ENCODE results near the gene RFX4. TPM values are rescaled to one million over a fixed set of nuclear protein-coding genes. Genes with fewer than 3 reads are reported as not detected.

The RFX4 gene
- total and polyA plus RNA-seq, 12 donors = 0.08 TPM; not detected in 11

GRCh38 chr12:106715582-106715981 is 132.8 kb downstream of the RFX4 start:
- H3K4me3 ChIP-seq = no peak overlapping the region
- TF ChIP-seq CTCF (IDR thresholded peaks at IDR 0.05) (no peak), POLR2A (IDR thresholded peaks at IDR 0.05) (no peak)
- H3K36me3 ChIP-seq (replicated peaks in 1 of 2) = no peaks in the 10 kb centered on the region
- WGBS, 4 donors = 78 to 88% (median 86%) methylated on average over 4 of the region's 4 CpGs
- no peaks in the 10 kb centered on the region for H3K4me1 ChIP-seq (replicated peaks in 1 of 2)
- H3K27ac ChIP-seq = no peak overlapping the region
- DNase-seq = no peak
- no peaks in the 10 kb centered on the region for H3K27me3 ChIP-seq
- intact Hi-C loops (cut with DNase I) = no loop called here
- H3K9me3 ChIP-seq (replicated peaks in 1 of 3) = no peaks in the 10 kb centered on the region

- H3K4me3 ChIP-seq = no peak overlapping the region
- no peaks in the 10 kb centered on the region for H3K9me3 ChIP-seq (replicated peaks in 1 of 3)
- WGBS, 4 donors = 56 to 87% (median 76%) methylated on average over 2 of the region's 2 CpGs
- no peak for DNase-seq
- H3K36me3 ChIP-seq (replicated peaks in 1 of 2) = no peaks in the 10 kb centered on the region
- no peaks in the 10 kb centered on the region for H3K27me3 ChIP-seq
- no peaks in the 10 kb centered on the region for H3K4me1 ChIP-seq (replicated peaks in 1 of 2)
- no peak overlapping the region for H3K27ac ChIP-seq
- no peak for TF ChIP-seq POLR2A (IDR thresholded peaks at IDR 0.05)
- TF ChIP-seq CTCF (IDR thresholded peaks at IDR 0.05) = no peak
- intact Hi-C loops (cut with DNase I) = no loop called here
Measured at GRCh38 chr12:106717673-106718072, 134.9 kb downstream of the RFX4 start.

- no peak overlapping the region for H3K4me3 ChIP-seq
- no peaks in the 10 kb centered on the region for H3K4me1 ChIP-seq (replicated peaks in 1 of 2)
- no peaks in the 10 kb centered on the region for H3K36me3 ChIP-seq (replicated peaks in 1 of 2)
- WGBS, 4 donors = 75 to 98% (median 93%) methylated on average over 2 to 6 of the region's 6 CpGs
- H3K9me3 ChIP-seq (replicated peaks in 1 of 3) = no peaks in the 10 kb centered on the region
- H3K27me3 ChIP-seq = no peaks in the 10 kb centered on the region
- intact Hi-C loops (cut with DNase I) = no loop called here
- TF ChIP-seq POLR2A (IDR thresholded peaks at IDR 0.05) (no peak), CTCF (IDR thresholded peaks at IDR 0.05) (no peak)
- no peak overlapping the region for H3K27ac ChIP-seq
- DNase-seq = no peak
Measured at GRCh38 chr12:106719879-106720278, 137.1 kb downstream of the RFX4 start.

GRCh38 chr12:106720696-106721095 is 137.9 kb downstream of the RFX4 start:
- H3K27ac ChIP-seq = no peak overlapping the region
- H3K9me3 ChIP-seq (replicated peaks in 1 of 3) = no peaks in the 10 kb centered on the region
- H3K36me3 ChIP-seq (replicated peaks in 1 of 2) = no peaks in the 10 kb centered on the region
- TF ChIP-seq CTCF (IDR thresholded peaks at IDR 0.05) (no peak), POLR2A (IDR thresholded peaks at IDR 0.05) (no peak)
- peak in 1 of 7 donors; percentile 13 for DNase-seq
- no peak overlapping the region for H3K4me3 ChIP-seq
- intact Hi-C loops (cut with DNase I) = no loop called here
- 39 to 53% (median 43%) methylated on average over 3 to 6 of the region's 6 CpGs for WGBS, 4 donors
- no peaks in the 10 kb centered on the region for H3K27me3 ChIP-seq
- H3K4me1 ChIP-seq (replicated peaks in 1 of 2) = no peaks in the 10 kb centered on the region

All from adrenal gland (tissue), 12 donors.